ENCODE measurements around the gene TOGARAM2.

Gene TOGARAM2

GRCh38 chr2:28981016-28981441 lies at the start of gene TOGARAM2:
Gene TOGARAM2 (plus strand): TSS chr2:28981298. CDS start chr2:28994835, 13,537 bp downstream.
- no peak for DNase-seq (ENCODE audit: low read depth in 2 of 2)

DNA sequence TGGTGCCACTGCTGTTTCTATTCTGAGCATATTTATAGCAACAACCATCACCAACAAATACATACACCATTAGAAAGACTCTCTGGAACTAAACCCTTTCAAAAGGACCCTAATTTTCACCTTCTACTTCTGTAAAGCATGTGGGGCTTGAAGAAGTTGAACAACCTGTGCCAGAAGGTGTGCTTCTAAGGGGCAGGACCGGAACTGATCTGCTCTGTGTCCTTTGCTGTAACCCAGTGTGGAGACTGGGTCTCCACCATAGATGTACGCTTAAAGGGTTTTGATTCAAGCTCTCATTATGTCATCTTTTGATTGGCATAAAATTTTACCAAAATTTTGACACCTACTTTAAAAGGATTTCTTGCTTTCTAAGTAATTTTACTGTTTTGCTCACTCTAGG lies 46.3 kb upstream of the TOGARAM2 start:
- no peak for DNase-seq (ENCODE audit: low read depth in 2 of 2)

GRCh38 chr2:28941008-28941407 lies 40.1 kb upstream of the TOGARAM2 start:
- DNase-seq (ENCODE audit: low read depth in 2 of 2) = no peak

DNA sequence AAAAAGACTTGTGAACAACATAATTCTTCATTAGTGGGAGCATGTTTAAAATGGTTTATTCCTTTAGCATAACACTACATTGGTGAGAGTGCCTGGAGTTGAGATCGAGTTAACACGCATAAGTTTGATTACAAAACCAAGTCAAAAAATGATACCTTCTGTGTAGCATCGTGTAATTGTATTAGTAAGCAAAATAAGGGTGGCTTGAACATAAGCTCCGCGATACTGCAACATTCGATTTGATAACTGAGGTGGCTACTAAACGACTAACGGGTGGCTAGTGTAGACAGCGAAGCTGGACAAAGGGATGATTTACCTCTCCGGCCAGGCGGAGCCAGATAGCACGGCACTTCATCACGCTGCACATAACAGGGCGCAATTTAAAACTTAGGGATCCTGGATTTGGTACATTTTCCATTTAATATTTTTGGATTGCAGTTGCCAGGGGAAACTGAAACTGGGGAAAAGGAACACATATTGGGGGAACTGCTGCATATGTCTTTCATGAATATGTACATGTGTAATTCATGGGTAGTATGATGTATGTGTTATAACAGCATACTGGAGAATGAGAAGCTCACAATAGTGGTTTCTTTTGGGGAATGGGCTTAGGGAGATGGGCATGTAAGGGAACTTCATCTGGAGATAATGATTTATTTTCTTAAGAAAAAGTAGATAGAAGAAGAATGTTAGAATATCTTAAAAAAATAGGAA lies 36.4 kb upstream of the TOGARAM2 start:
- DNase-seq (ENCODE audit: low read depth in 2 of 2) = no peak

DNA sequence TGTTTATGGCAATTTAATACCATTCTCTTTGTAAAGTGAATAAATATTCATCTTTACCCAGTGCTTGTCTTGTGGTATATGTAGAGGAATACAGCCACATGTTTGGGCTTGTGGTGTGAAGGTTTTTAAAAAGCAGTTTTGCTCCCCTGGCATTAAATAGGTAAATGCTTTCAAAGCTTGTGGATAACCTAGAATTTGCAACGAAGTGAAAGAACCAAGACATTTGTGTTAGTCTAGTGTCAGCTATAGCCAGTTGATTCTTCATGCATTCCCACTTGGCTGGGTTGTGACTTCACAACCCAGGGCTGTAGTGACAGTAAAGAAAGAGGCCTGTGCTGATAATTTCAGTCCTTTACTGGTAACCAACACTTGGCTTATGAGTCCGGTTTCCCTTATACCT lies 32.9 kb upstream of the TOGARAM2 start:
- DNase-seq (ENCODE audit: low read depth in 2 of 2) = no peak

GRCh38 chr2:28949190-28949589 lies 31.9 kb upstream of the TOGARAM2 start:
- no peak for DNase-seq (ENCODE audit: low read depth in 2 of 2)

DNA sequence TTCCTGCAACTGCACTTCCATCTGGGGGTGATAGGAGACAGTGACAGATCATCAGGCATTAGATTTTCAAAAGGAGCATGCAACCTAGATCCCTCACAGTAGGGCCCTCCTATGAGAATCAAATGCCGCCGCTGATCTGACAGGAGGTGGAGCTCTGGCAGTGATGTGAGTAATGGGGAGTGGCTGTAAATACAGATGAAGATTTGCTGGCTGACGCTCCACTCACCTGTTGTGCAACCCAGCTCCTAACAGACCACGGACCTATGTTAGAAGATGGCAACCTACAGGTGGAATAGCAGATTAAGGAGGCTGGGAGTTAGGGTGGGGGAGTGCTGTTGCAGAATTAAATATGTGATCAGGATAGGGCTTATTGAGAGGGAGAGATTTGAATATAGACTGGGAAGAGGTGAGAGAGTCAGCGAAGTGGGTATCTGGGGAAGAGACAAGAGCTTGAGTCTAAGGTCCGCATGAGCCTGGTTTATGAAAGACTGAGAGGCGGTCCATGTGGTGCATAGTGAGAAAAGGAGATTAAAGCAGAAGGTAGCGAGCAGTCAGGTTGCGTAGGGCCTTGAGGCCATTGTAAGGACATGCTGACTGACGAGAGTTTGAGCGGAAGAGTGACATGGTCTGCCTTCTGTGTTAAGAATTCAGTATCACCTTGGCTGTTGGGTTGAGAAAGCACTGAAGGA lies 31.3 kb upstream of the TOGARAM2 start:
- no peak for DNase-seq (ENCODE audit: low read depth in 2 of 2)

DNA sequence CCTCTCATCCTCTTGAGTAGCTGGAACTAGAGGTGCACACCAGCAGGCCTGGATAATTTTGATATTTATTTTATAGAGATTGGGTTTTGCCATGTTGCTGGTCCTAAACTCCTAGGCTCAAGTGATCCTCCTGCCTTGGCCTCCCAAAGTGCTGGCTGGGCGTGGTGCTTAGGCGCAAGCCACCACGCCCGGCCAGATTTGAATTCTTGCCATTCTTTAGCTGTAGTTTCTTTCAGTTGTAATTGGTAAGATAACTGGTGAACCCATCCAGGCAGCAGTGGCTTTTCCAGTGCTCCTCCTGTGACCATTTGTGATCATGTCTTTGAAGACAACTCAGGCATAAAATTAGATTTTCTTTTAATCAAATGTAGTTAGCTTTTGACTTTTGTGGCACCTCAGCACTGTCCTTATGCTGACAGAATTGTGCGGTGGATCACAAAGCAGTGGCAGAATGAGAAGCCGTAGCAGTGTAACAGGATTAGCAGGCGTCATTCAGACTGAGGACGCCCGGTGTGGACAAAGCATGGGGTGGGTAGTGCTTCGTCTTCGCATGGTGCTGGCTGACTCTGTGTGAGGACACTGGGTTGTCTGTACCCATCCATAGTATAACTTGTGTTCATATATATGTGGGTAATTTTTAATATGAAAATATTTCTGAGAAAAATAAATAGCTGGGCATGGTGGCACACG lies 30.0 kb upstream of the TOGARAM2 start:
- no peak for DNase-seq (ENCODE audit: low read depth in 2 of 2)

- no peak for DNase-seq (ENCODE audit: low read depth in 2 of 2)
Measured at GRCh38 chr2:28951910-28952835, 28.9 kb upstream of the TOGARAM2 start.

DNA sequence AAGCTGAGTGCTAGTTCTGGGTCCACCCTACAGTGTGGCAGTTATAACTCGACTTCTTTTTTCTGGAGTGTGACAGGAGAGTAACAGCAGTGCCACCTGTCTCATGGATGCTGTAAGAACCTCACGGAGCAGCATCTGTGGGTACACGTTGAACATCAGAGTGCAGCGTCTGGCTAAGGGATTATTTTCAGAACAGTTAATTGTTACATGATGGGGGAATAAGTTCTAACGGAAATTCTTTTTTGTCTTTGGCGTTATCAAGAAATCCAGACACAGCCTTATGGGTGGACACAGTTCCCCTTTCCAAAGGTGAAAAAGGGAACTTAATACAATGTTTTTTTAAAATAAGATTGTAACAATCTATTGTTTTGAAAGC lies 28.3 kb upstream of the TOGARAM2 start:
- DNase-seq (ENCODE audit: low read depth in 2 of 2) = no peak

- no peak for DNase-seq (ENCODE audit: low read depth in 2 of 2)
Measured at GRCh38 chr2:28955467-28955866, 25.6 kb upstream of the TOGARAM2 start.

DNA sequence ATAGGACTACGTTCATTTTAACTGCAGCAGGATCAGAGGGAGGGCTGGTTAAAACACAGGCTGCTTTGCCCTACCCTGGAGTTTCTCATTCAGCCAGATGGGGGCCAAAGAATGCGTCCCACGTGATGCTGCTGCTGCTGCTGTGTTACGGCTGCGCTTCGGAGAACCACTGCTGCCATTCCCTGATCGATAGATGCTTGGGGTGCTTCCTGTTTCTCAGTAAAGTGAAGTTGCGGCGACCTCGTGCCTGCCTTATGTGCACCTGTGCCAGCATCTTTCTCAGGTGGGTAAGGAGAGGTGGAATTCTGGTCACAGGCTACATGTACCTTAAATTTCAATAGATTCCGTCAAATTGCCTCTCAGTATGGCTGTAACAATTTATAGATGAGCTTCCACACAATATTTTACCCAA lies 24.7 kb upstream of the TOGARAM2 start:
- peak; percentile 12 to 27 for DNase-seq (ENCODE audit: low read depth in 2 of 2)

- no peak for DNase-seq (ENCODE audit: low read depth in 2 of 2)
Measured at GRCh38 chr2:28956890-28957289, 24.2 kb upstream of the TOGARAM2 start.

DNA sequence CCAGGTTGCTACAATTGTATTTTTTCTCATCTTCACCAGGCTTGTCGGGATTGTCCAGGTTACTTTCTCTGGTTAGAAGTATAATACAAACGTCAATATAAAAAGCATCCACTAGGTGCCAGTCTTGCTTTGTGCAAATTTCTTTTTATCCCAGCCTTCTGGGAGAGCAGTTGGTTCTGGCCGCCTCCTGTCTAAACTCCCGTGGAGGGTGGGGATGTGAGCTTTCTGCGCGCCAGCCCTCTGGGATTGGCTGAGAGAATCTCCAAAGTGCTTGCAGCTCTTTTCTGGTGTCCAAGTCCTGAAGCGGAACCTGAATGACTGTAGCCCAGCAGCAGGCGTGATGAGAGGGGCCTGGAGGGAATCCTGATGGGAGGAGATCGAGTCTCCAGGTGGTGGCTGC lies 22.4 kb upstream of the TOGARAM2 start:
- no peak for DNase-seq (ENCODE audit: low read depth in 2 of 2)

DNA sequence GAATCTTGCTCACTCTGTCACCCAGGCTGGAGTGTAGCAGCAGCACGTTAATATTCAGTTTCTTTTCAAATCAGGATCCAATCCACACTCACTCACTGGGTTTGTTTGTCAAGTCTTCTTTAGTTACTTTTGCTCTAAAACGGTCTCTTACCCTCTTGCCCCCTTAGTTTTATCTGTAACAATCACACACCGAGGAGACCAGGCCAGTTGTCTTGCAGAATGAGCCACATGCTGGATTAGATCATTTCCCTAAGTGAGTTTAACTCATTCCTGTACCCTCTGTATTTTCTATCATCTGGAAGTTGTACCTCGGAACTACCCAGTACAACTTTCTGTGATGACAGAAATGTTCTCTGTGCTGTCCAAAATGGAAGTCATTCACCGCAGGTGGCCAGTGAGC lies 20.7 kb upstream of the TOGARAM2 start:
- no peak for DNase-seq (ENCODE audit: low read depth in 2 of 2)

- DNase-seq (ENCODE audit: low read depth in 2 of 2) = no peak
Measured at GRCh38 chr2:28962505-28962904, 18.6 kb upstream of the TOGARAM2 start.

- DNase-seq (ENCODE audit: low read depth in 2 of 2) = no peak
Measured at GRCh38 chr2:28970464-28971160, 10.5 kb upstream of the TOGARAM2 start.

GRCh38 chr2:28972778-28973335 lies 8.2 kb upstream of the TOGARAM2 start:
- no peak for DNase-seq (ENCODE audit: low read depth in 2 of 2)

DNA sequence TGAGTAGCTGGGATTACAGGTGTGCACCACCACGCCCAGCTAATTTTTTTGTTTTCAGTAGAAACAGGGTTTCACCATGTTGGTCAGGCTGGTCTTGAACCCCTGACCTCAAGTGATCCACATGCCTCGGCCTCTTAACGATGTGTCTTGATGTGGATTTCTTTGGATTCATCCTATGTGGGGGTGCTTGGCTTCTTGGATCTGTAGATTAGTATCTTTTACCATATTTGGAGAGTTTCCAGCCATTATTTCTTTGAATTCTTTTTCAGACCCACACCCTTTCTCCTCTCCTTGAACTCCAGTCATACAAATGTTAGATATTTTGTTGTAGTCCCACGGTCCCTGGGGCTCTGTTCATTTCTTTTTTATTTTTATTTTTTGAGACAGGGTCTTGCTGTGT lies 6.8 kb upstream of the TOGARAM2 start:
- no peak for DNase-seq (ENCODE audit: low read depth in 2 of 2)

DNA sequence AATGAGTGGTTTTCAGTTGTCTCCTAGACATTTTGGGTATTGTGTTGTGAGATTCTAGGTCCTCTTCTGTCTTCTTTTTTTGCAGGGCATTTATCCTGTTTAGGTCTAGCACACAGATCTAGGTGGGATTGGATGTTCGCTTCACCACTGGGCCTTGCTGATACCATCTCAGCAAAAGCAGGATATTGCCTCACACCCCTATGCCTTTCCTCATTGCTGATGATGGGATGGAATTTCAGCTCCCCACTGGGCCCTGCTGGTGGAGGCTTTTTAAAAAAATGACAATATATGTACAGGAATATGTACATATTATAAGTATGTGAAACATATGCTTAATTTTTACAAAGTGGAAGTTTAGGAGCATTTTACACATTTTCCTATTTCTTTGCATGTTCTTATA lies 5.4 kb upstream of the TOGARAM2 start:
- DNase-seq (ENCODE audit: low read depth in 2 of 2) = no peak

DNA sequence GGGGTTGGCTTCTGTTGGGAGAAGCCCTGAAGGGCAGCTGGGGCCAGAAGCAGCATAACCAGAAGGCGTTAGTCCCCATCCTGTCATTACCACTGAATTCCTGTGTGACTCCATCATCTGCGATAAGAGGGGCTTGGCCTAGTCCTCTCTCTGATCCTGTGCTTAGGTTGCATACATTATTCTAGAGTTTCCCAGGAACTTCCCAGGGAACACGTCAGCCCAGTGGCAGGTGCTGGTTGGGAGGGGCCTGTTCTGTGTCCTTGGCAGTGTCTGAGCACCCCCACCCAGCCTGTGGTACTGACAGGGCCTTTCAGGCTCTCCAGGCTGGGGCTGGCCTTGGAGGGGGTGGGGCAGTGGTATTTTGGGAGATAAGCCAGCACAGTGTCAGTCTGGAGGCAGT lies 4.5 kb upstream of the TOGARAM2 start:
- DNase-seq (ENCODE audit: low read depth in 2 of 2) = no peak

All from stimulated activated CD8-positive, alpha-beta memory T cell treated with anti-CD3 and anti-CD28 coated beads, Interleukin-15, amount 100 ng/mL, for 48 hours (primary cell).